ENCODE measurements around the gene MOV10.
"Not testable (repeated sequence)": the region's sequence is repeated elsewhere in the genome, so short reads cannot be mapped to it uniquely, and the experiment has no call there.

DNA sequence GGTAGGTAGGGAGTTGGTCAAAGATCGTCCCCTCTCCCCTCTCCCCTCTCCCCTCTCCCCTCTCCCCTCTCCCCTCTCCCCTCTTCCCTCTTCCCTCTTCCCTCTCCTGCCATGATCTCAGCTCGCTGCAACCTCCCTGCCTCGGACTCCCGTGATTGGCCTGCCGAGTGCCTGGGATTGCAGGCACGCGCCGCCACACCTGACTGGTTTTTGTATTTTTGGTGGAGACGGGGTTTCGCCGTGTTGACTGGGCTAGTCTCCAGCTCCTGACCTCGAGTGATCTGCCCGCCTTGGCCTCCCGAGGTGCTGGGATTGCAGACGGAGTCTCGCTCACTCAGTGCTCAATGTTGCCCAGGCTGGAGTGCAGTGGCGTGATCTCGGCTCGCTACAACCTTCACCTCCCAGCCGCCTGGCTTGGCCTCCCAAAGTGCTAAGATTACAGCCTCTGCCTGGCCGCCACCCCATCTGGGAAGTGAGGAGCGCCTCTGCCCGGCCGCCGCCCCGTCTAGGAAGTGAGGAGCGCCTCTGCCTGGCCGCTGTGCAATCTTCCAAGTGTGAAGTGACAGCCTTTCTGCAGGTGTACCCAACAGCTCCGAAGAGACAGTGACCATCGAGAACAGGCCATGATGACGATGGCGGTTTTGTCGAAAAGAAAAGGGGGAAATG lies 54.0 kb downstream of the MOV10 start:
- TF ChIP-seq EZH2 (IDR thresholded peaks at IDR 0.05; ENCODE audit: low read length) = not testable (repeated sequence)
- TF ChIP-seq, protein P1, sequence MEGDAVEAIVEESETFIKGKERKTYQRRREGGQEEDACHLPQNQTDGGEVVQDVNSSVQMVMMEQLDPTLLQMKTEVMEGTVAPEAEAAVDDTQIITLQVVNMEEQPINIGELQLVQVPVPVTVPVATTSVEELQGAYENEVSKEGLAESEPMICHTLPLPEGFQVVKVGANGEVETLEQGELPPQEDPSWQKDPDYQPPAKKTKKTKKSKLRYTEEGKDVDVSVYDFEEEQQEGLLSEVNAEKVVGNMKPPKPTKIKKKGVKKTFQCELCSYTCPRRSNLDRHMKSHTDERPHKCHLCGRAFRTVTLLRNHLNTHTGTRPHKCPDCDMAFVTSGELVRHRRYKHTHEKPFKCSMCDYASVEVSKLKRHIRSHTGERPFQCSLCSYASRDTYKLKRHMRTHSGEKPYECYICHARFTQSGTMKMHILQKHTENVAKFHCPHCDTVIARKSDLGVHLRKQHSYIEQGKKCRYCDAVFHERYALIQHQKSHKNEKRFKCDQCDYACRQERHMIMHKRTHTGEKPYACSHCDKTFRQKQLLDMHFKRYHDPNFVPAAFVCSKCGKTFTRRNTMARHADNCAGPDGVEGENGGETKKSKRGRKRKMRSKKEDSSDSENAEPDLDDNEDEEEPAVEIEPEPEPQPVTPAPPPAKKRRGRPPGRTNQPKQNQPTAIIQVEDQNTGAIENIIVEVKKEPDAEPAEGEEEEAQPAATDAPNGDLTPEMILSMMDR (optimal IDR thresholded peaks at IDR 0.05 in 1 of 3, IDR thresholded peaks at IDR 0.05 in 1 of 3, conservative IDR thresholded peaks at IDR 0.05 in 1 of 3; ENCODE audit: extremely low read depth in 1 of 3, insufficient read depth in 2 of 3, low read length in 3 of 3) = not testable (repeated sequence)
